ENCODE measurements around the gene UBE2K. TPM values are rescaled to one million over a fixed set of nuclear protein-coding genes. Genes with fewer than 3 reads are reported as not detected.
A peak's percentile ranks its signal among the peaks of the same experiment; 100 is the strongest.

UBE2K gene
- total and polyA plus RNA-seq, 3 experiments from 2014 or later, result 71.1 to 88.3 (median 87.5) TPM

- ChIA-PET CTCF (no interaction called here), POLR2A (interaction anchor here (0.5 kb wide), 2 partner anchors 11 to 85 kb away, joined by 3 to 7 read pairs; no protein-coding TSS in a partner anchor)
- Histone ChIP-seq H3K36me3 (ENCODE audit: insufficient read depth, low read length) (no peaks in the 10 kb centered on the region), H3K27ac (ENCODE audit: low read depth, low read length) (no peak overlapping the region), H3K4me3 (ENCODE audit: low read length) (no peak overlapping the region), H3K27me3 (ENCODE audit: insufficient read depth, low read length, poor library complexity, severe bottlenecking) (no peaks in the 10 kb centered on the region), H3K9me3 (ENCODE audit: low read length) (no peaks in the 10 kb centered on the region), H3K4me1 (ENCODE audit: insufficient read depth, low read length) (no peaks in the 10 kb centered on the region)
- H3K36me3 Mint-ChIP-seq, result peaks cover 0 to 17% (median 6%) of the 10 kb centered on the region in 3 donors
- peaks cover 0 to 3% (median 0%) of the 10 kb centered on the region in 5 donors for H3K9me3 Mint-ChIP-seq
- H3K4me1 Mint-ChIP-seq, result no peaks in the 10 kb centered on the region
- H3K4me3 Mint-ChIP-seq, result no peak overlapping the region
- H3K27me3 Mint-ChIP-seq, result peaks cover 0 to 9% of the 10 kb centered on the region in 2 donors
- DNase-seq, result no peak
- H3K27ac Mint-ChIP-seq, result peak overlapping the region in 1 of 8 donors; percentile 64
Measured at GRCh38 chr4:39818646-39819045, 120.7 kb downstream of the UBE2K start.

- no peaks in the 10 kb centered on the region for H3K9me3 ChIP-seq (ENCODE audit: low read length)
- ChIA-PET POLR2A (no interaction called here), CTCF (no interaction called here)
- H3K27me3 Mint-ChIP-seq, result peaks cover 0 to 2% of the 10 kb centered on the region in 2 donors
- H3K36me3 ChIP-seq (ENCODE audit: insufficient read depth, low read length), result no peaks in the 10 kb centered on the region
- peaks cover 0 to 30% (median 4%) of the 10 kb centered on the region in 3 donors for H3K36me3 Mint-ChIP-seq
- DNase-seq, result no peak
- no peaks in the 10 kb centered on the region for H3K4me1 Mint-ChIP-seq
- H3K4me1 ChIP-seq (ENCODE audit: insufficient read depth, low read length), result no peaks in the 10 kb centered on the region
- H3K4me3 Mint-ChIP-seq, result no peak overlapping the region
- H3K27ac ChIP-seq (ENCODE audit: low read depth, low read length), result no peak overlapping the region
- H3K27ac Mint-ChIP-seq, result peak overlapping the region in 3 of 8 donors; percentile 23 to 74 (median 55)
- H3K4me3 ChIP-seq (ENCODE audit: low read length), result no peak overlapping the region
- no peaks in the 10 kb centered on the region for H3K9me3 Mint-ChIP-seq
- H3K27me3 ChIP-seq (ENCODE audit: insufficient read depth, low read length, poor library complexity, severe bottlenecking), result no peaks in the 10 kb centered on the region
Measured at GRCh38 chr4:39820186-39820585, 122.2 kb downstream of the UBE2K start.

- Mint-ChIP-seq H3K27me3 (no peaks in the 10 kb centered on the region), H3K4me1 (no peaks in the 10 kb centered on the region), H3K27ac (no peak overlapping the region), H3K36me3 (peaks cover 0 to 42% (median 6%) of the 10 kb centered on the region in 3 donors), H3K4me3 (no peak overlapping the region), H3K9me3 (no peaks in the 10 kb centered on the region)
- POLR2A ChIA-PET, result no interaction called here
- no peak for DNase-seq
- Histone ChIP-seq H3K4me3 (ENCODE audit: low read length) (no peak overlapping the region), H3K4me1 (ENCODE audit: insufficient read depth, low read length) (no peaks in the 10 kb centered on the region), H3K9me3 (ENCODE audit: low read length) (no peaks in the 10 kb centered on the region), H3K27ac (ENCODE audit: low read depth, low read length) (no peak overlapping the region), H3K27me3 (ENCODE audit: insufficient read depth, low read length, poor library complexity, severe bottlenecking) (no peaks in the 10 kb centered on the region), H3K36me3 (ENCODE audit: insufficient read depth, low read length) (no peaks in the 10 kb centered on the region)
- CTCF ChIA-PET, result no interaction called here
Measured at GRCh38 chr4:39821951-39822350, 124.0 kb downstream of the UBE2K start.

- no peak overlapping the region for H3K4me3 ChIP-seq (ENCODE audit: low read length)
- no peaks in the 10 kb centered on the region for H3K27me3 ChIP-seq (ENCODE audit: insufficient read depth, low read length, poor library complexity, severe bottlenecking)
- no peak overlapping the region for H3K27ac ChIP-seq (ENCODE audit: low read depth, low read length)
- H3K9me3 ChIP-seq (ENCODE audit: low read length), result no peaks in the 10 kb centered on the region
- Mint-ChIP-seq H3K4me1 (no peaks in the 10 kb centered on the region), H3K9me3 (no peaks in the 10 kb centered on the region), H3K36me3 (peaks cover 0 to 49% (median 8%) of the 10 kb centered on the region in 3 donors), H3K27me3 (no peaks in the 10 kb centered on the region), H3K4me3 (no peak overlapping the region), H3K27ac (no peak overlapping the region)
- H3K4me1 ChIP-seq (ENCODE audit: insufficient read depth, low read length), result no peaks in the 10 kb centered on the region
- DNase-seq, result no peak
- H3K36me3 ChIP-seq (ENCODE audit: insufficient read depth, low read length), result peaks cover 6% of the 10 kb centered on the region
- ChIA-PET CTCF (no interaction called here), POLR2A (no interaction called here)
Measured at GRCh38 chr4:39822662-39823061, 124.7 kb downstream of the UBE2K start.

GRCh38 chr4:39823191-39823590 lies 125.3 kb downstream of the UBE2K start:
- ChIA-PET CTCF (no interaction called here), POLR2A (no interaction called here)
- H3K36me3 Mint-ChIP-seq, result peaks cover 0 to 54% (median 9%) of the 10 kb centered on the region in 3 donors
- Histone ChIP-seq H3K4me3 (ENCODE audit: low read length) (no peak overlapping the region), H3K36me3 (ENCODE audit: insufficient read depth, low read length) (peaks cover 12% of the 10 kb centered on the region), H3K27me3 (ENCODE audit: insufficient read depth, low read length, poor library complexity, severe bottlenecking) (no peaks in the 10 kb centered on the region), H3K4me1 (ENCODE audit: insufficient read depth, low read length) (no peaks in the 10 kb centered on the region), H3K27ac (ENCODE audit: low read depth, low read length) (no peak overlapping the region), H3K9me3 (ENCODE audit: low read length) (no peaks in the 10 kb centered on the region)
- peak overlapping the region in 1 of 8 donors; percentile 43 for H3K27ac Mint-ChIP-seq
- DNase-seq, result no peak
- no peaks in the 10 kb centered on the region for H3K9me3 Mint-ChIP-seq
- H3K4me1 Mint-ChIP-seq, result no peaks in the 10 kb centered on the region
- no peaks in the 10 kb centered on the region for H3K27me3 Mint-ChIP-seq
- H3K4me3 Mint-ChIP-seq, result no peak overlapping the region

GRCh38 chr4:39825090-39825489 lies 127.2 kb downstream of the UBE2K start:
- Mint-ChIP-seq H3K9me3 (no peaks in the 10 kb centered on the region), H3K27me3 (no peaks in the 10 kb centered on the region), H3K36me3 (peaks cover 0 to 67% (median 14%) of the 10 kb centered on the region in 3 donors), H3K4me3 (no peak overlapping the region), H3K27ac (peak overlapping the region in 1 of 8 donors; percentile 21), H3K4me1 (no peaks in the 10 kb centered on the region)
- DNase-seq, result no peak
- no peaks in the 10 kb centered on the region for H3K9me3 ChIP-seq (ENCODE audit: low read length)
- H3K27ac ChIP-seq (ENCODE audit: low read depth, low read length), result no peak overlapping the region
- H3K4me3 ChIP-seq (ENCODE audit: low read length), result no peak overlapping the region
- peaks cover 14% of the 10 kb centered on the region for H3K36me3 ChIP-seq (ENCODE audit: insufficient read depth, low read length)
- ChIA-PET POLR2A (no interaction called here), CTCF (no interaction called here)
- no peaks in the 10 kb centered on the region for H3K4me1 ChIP-seq (ENCODE audit: insufficient read depth, low read length)
- no peaks in the 10 kb centered on the region for H3K27me3 ChIP-seq (ENCODE audit: insufficient read depth, low read length, poor library complexity, severe bottlenecking)

GRCh38 chr4:39825741-39826231 lies 127.8 kb downstream of the UBE2K start:
- CTCF ChIA-PET, result no interaction called here
- DNase-seq, result no peak
- H3K4me1 ChIP-seq (ENCODE audit: insufficient read depth, low read length), result no peaks in the 10 kb centered on the region
- Mint-ChIP-seq H3K4me1 (no peaks in the 10 kb centered on the region), H3K9me3 (no peaks in the 10 kb centered on the region), H3K36me3 (peaks cover 0 to 72% (median 14%) of the 10 kb centered on the region in 3 donors), H3K4me3 (no peak overlapping the region), H3K27ac (peak overlapping the region in 2 of 8 donors; percentile 36 to 61), H3K27me3 (no peaks in the 10 kb centered on the region)
- no peaks in the 10 kb centered on the region for H3K9me3 ChIP-seq (ENCODE audit: low read length)
- H3K27me3 ChIP-seq (ENCODE audit: insufficient read depth, low read length, poor library complexity, severe bottlenecking), result no peaks in the 10 kb centered on the region
- POLR2A ChIA-PET, result interaction anchor here (0.6 kb wide), 1 partner anchor 28 kb away, joined by 5 read pairs; no protein-coding TSS in a partner anchor
- H3K4me3 ChIP-seq (ENCODE audit: low read length), result no peak overlapping the region
- H3K36me3 ChIP-seq (ENCODE audit: insufficient read depth, low read length), result peaks cover 14% of the 10 kb centered on the region
- H3K27ac ChIP-seq (ENCODE audit: low read depth, low read length), result no peak overlapping the region

Measured in CD8-positive, alpha-beta memory T cell (primary cell).